ENCODE results near the gene PARD6B. TPM values are rescaled to one million over a fixed set of nuclear protein-coding genes. Genes with fewer than 3 reads are reported as not detected.

The PARD6B gene
- total RNA-seq, 1 donor from 2014 or later: 0.20 TPM

GRCh38 chr20:50724112-50724725, 7.2 kb upstream of the PARD6B start:
- no peak for DNase-seq (ENCODE audit: low read depth in 2 of 2)

- peak in 1 of 2 donors; percentile 28 for DNase-seq (ENCODE audit: low read depth in 2 of 2)
Observed at GRCh38 chr20:50724851-50725723, 6.3 kb upstream of the PARD6B start.

- DNase-seq (ENCODE audit: low read depth in 2 of 2): no peak
Observed at GRCh38 chr20:50725724-50726005, 5.7 kb upstream of the PARD6B start.

- DNase-seq (ENCODE audit: low read depth in 2 of 2): no peak
Observed at GRCh38 chr20:50726955-50727791, 4.2 kb upstream of the PARD6B start.

- DNase-seq (ENCODE audit: low read depth in 2 of 2): no peak
Observed at GRCh38 chr20:50727792-50728485, 3.4 kb upstream of the PARD6B start.

- no peak for DNase-seq (ENCODE audit: low read depth in 2 of 2)
Observed at GRCh38 chr20:50728486-50728980, 2.8 kb upstream of the PARD6B start.

GRCh38 chr20:50728981-50729874, 2.2 kb upstream of the PARD6B start:
- DNase-seq (ENCODE audit: low read depth in 2 of 2): no peak

GRCh38 chr20:50729901-50730764, 1.2 kb upstream of the PARD6B start:
- DNase-seq (ENCODE audit: low read depth in 2 of 2): no peak

GRCh38 chr20:50730765-50731054, 670 bp upstream of the PARD6B start:
- DNase-seq (ENCODE audit: low read depth in 2 of 2): no peak

- no peak for DNase-seq (ENCODE audit: low read depth in 2 of 2)
Observed at GRCh38 chr20:50731930-50732690, 730 bp downstream of the PARD6B start.

GRCh38 chr20:50733644-50734349, 2.4 kb downstream of the PARD6B start:
- no peak for DNase-seq (ENCODE audit: low read depth in 2 of 2)

GRCh38 chr20:50734730-50735679, 3.6 kb downstream of the PARD6B start:
- no peak for DNase-seq (ENCODE audit: low read depth in 2 of 2)

GRCh38 chr20:50735813-50736212, 4.4 kb downstream of the PARD6B start:
- DNase-seq (ENCODE audit: low read depth in 2 of 2): no peak

GRCh38 chr20:50737352-50737751, 6.0 kb downstream of the PARD6B start:
- no peak for DNase-seq (ENCODE audit: low read depth in 2 of 2)

- DNase-seq (ENCODE audit: low read depth in 2 of 2): no peak
Observed at GRCh38 chr20:50743087-50743486, 11.7 kb downstream of the PARD6B start.

GRCh38 chr20:50744143-50744792, 12.9 kb downstream of the PARD6B start:
- peak; percentile 43 to 58 for DNase-seq (ENCODE audit: low read depth in 2 of 2)
